Measurements from ENCODE around the gene MYO1E. TPM values are rescaled to one million over a fixed set of nuclear protein-coding genes. Genes with fewer than 3 reads are reported as not detected.

MYO1E gene
- total and polyA plus RNA-seq, 2 of the 8 experiments (the other 6 are each of a cell fraction or from before 2014, with no cell fraction given): 19.6 to 142 TPM

DNA sequence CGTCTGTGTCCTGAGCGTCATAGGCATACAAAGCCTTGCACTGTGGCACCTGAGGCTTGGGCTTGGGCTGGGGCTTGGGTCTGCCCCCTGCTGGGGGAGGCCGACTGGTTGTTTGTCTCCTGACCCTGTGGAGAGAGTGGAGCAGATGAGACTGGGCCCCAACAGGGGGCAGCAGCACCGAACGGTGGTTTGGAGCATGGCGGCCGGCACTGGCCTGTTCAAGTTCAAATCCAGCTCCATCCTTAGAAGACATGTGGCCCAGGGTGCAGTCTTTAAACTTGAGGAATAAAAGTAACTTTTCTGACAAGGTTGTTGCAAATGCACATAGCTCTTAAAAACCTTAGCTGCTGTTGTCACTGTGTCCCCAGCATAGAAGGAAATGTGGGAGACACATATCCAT, 234.4 kb downstream of the MYO1E start:
- H2BK20ac ChIP-seq (ENCODE audit: low read length): no peak overlapping the region
- no peak overlapping the region for H2BK5ac ChIP-seq (ENCODE audit: low read depth, low read length)
- H3K18ac ChIP-seq (ENCODE audit: extremely low read depth, low read length): no peak overlapping the region
- DNase-seq (ENCODE audit: low read depth in 1 of 2, low spot score in 2 of 2): peak; percentile 66 to 83
- peaks cover 9 to 49% (median 27%) of the 10 kb centered on the region in 4 experiments for H3K36me3 ChIP-seq (ENCODE audit: control insufficient read depth in 2 of 4, insufficient read depth in 4 of 4, low read length in 3 of 4)
- H3K27ac ChIP-seq (ENCODE audit: low read depth, low read length): no peak overlapping the region
- H4K5ac ChIP-seq (ENCODE audit: insufficient read length, low read depth, low read length): no peak overlapping the region
- WGBS, 2 experiments (ENCODE audit: extremely low coverage in 1 of 2, insufficient coverage in 1 of 2, insufficient read length in 1 of 2, insufficient replicate concordance in 2 of 2, low coverage in 1 of 2, low lambda C conversion rate in 2 of 2, missing lambda C conversion rate in 1 of 2): 86% methylated on average over 7 of the region's 7 CpGs; no CpG with 5 or more reads in 1 of the 2 experiments
- FAIRE-seq: peak; percentile 32
- H3K4ac ChIP-seq (replicated peaks; ENCODE audit: insufficient read length, low read depth, low read length): no peak overlapping the region
- no peak overlapping the region for H2BK120ac ChIP-seq (replicated peaks; ENCODE audit: low read depth, low read length)
- no peaks in the 10 kb centered on the region for H3K9me3 ChIP-seq (ENCODE audit: insufficient read depth in 2 of 2, low read depth in 1 of 2, low read length in 1 of 2)
- H3K4me3 ChIP-seq (ENCODE audit: extremely low read depth in 1 of 4, insufficient read depth in 2 of 4, low read depth in 3 of 4, low read length in 4 of 4): no peak overlapping the region
- H3K14ac ChIP-seq (ENCODE audit: insufficient read length): no peak overlapping the region
- H3K23me2 ChIP-seq (ENCODE audit: low read depth, low read length): no peaks in the 10 kb centered on the region; the same call in 1 of the 2 replicates
- ChIA-PET POLR2A (ENCODE audit: partially characterized antibody) (interaction anchor here (0.6 to 1.2 kb wide), 3 partner anchors 12 to 254 kb away, joined by 3 to 6 read pairs (median 3); no protein-coding TSS in a partner anchor), CTCF (ENCODE audit: partially characterized antibody) (interaction anchor here (0.7 to 2.2 kb wide), 17 partner anchors 9 to 922 kb away, joined by 3 to 10 read pairs (median 4); no protein-coding TSS in a partner anchor)
- H3K56ac ChIP-seq (replicated peaks; ENCODE audit: insufficient read length, low read depth, low read length): no peak overlapping the region
- no peaks in the 10 kb centered on the region for H3K27me3 ChIP-seq (replicated peaks in 1 of 4; ENCODE audit: control insufficient read depth in 3 of 4, extremely low read depth in 1 of 4, insufficient read depth in 3 of 4, low read length in 3 of 4)
- no peak overlapping the region for H3K4me2 ChIP-seq (ENCODE audit: insufficient read depth in 1 of 2, low read depth in 2 of 2, low read length in 2 of 2)
- no peaks in the 10 kb centered on the region for H3K79me2 ChIP-seq (ENCODE audit: control insufficient read depth in 1 of 2, insufficient read depth in 2 of 2, low read length in 2 of 2)
- H3K79me1 ChIP-seq (ENCODE audit: low read depth, low read length): 0 out of 2 replicates have a peak, but pooled peaks cover 3% of the 10 kb centered on the region
- no peak overlapping the region for H3K23ac ChIP-seq (ENCODE audit: insufficient read length)
- H2AFZ ChIP-seq (ENCODE audit: low read length): no peak overlapping the region
- H4K8ac ChIP-seq (ENCODE audit: extremely low read depth, insufficient read depth, low read length): no peak overlapping the region
- H4K20me1 ChIP-seq (replicated peaks in 1 of 2; ENCODE audit: control insufficient read depth in 1 of 2, insufficient read depth in 2 of 2, low read length in 2 of 2): no peaks in the 10 kb centered on the region
- H2BK12ac ChIP-seq (ENCODE audit: low read depth, low read length): no peak overlapping the region
- no peak overlapping the region for H2BK15ac ChIP-seq (ENCODE audit: low read length)
- no peak overlapping the region for H2AK5ac ChIP-seq (ENCODE audit: low read depth, low read length)
- no peak overlapping the region for H4K91ac ChIP-seq (replicated peaks; ENCODE audit: insufficient read length, low read length)
- no peaks in the 10 kb centered on the region for H3K4me1 ChIP-seq (replicated peaks in 1 of 4; ENCODE audit: control insufficient read depth in 3 of 4, insufficient read depth in 4 of 4, low read length in 3 of 4)
- H3K9ac ChIP-seq (replicated peaks in 1 of 4; ENCODE audit: extremely low read depth in 1 of 4, low read depth in 3 of 4, low read length in 3 of 4): no peak overlapping the region
- TF ChIP-seq, protein P1, sequence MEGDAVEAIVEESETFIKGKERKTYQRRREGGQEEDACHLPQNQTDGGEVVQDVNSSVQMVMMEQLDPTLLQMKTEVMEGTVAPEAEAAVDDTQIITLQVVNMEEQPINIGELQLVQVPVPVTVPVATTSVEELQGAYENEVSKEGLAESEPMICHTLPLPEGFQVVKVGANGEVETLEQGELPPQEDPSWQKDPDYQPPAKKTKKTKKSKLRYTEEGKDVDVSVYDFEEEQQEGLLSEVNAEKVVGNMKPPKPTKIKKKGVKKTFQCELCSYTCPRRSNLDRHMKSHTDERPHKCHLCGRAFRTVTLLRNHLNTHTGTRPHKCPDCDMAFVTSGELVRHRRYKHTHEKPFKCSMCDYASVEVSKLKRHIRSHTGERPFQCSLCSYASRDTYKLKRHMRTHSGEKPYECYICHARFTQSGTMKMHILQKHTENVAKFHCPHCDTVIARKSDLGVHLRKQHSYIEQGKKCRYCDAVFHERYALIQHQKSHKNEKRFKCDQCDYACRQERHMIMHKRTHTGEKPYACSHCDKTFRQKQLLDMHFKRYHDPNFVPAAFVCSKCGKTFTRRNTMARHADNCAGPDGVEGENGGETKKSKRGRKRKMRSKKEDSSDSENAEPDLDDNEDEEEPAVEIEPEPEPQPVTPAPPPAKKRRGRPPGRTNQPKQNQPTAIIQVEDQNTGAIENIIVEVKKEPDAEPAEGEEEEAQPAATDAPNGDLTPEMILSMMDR (IDR thresholded peaks at IDR 0.05; ENCODE audit: control extremely low read depth in 1 of 3, insufficient read depth in 1 of 3, low read depth in 1 of 3, low read length in 3 of 3): peak; percentile 76 to 97 (median 81)
- TF ChIP-seq RAD21 (IDR thresholded peaks at IDR 0.05 in 1 of 2, conservative IDR thresholded peaks at IDR 0.05 in 1 of 2; ENCODE audit: low read depth in 2 of 2, low read length in 2 of 2): peak; percentile 52 to 65
- TF ChIP-seq YY1 (IDR thresholded peaks at IDR 0.05; ENCODE audit: low read depth, low read length): peak; percentile 77; the same call in 1 of the 2 replicates
- TF ChIP-seq CREB1 (IDR thresholded peaks at IDR 0.05): 0 out of 2 replicates have a peak, but pooled peaks have one; percentile 33
- TF ChIP-seq FOSL1 (IDR thresholded peaks at IDR 0.05; ENCODE audit: insufficient read depth, low read depth, low read length): no peak
- TF ChIP-seq SIRT6 (IDR thresholded peaks at IDR 0.05; ENCODE audit: low read length): no peak
- TF ChIP-seq BACH1 (IDR thresholded peaks at IDR 0.05; ENCODE audit: low read length): no peak
- TF ChIP-seq BCL11A (IDR thresholded peaks at IDR 0.05; ENCODE audit: low read depth in 2 of 2, low read length in 2 of 2): no peak
- TF ChIP-seq, protein P2, sequence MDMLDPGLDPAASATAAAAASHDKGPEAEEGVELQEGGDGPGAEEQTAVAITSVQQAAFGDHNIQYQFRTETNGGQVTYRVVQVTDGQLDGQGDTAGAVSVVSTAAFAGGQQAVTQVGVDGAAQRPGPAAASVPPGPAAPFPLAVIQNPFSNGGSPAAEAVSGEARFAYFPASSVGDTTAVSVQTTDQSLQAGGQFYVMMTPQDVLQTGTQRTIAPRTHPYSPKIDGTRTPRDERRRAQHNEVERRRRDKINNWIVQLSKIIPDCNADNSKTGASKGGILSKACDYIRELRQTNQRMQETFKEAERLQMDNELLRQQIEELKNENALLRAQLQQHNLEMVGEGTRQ (IDR thresholded peaks at IDR 0.05; ENCODE audit: low read length): no peak
- TF ChIP-seq PHF8 (conservative IDR thresholded peaks at IDR 0.05; ENCODE audit: low read depth, low read length): no peak
